Measurements from ENCODE around the gene YIF1B.

GRCh38 chr19:38310279-38310670, 5.5 kb downstream of the YIF1B start:
- TF ChIP-seq CTCF (IDR thresholded peaks at IDR 0.05), result no peak
- TF ChIP-seq POLR2AphosphoS5 (IDR thresholded peaks at IDR 0.05; ENCODE audit: low read depth, low read length), result no peak
- TF ChIP-seq SIN3A (IDR thresholded peaks at IDR 0.05; ENCODE audit: borderline replicate concordance, insufficient read depth, low read depth, low read length), result no peak

Data from Panc1 (cell line).